Neuronal stem cell (in vitro differentiated cells): ENCODE results near the gene UGCG.
"Not testable (repeated sequence)": the region's sequence is repeated elsewhere in the genome, so short reads cannot be mapped to it uniquely, and the experiment has no call there.

Source experiments
- DNase-seq: peaks from one replicate; pipeline ENCODE4 v3.0.0-alpha.2; 2013; ENCODE audit warnings: low spot score
- H2AFZ ChIP-seq: one replicate; pipeline ENCODE4 v1.6.1; 2013; ENCODE audit warnings: mild to moderate bottlenecking, low read length, inconsistent platforms
- H2AK5ac ChIP-seq: 2 replicates; pipeline ENCODE4 v1.6.1; 2013; ENCODE audit warnings: low read depth, mild to moderate bottlenecking, inconsistent platforms, low read length, moderate library complexity, mixed read lengths
- H2BK120ac ChIP-seq: 2 replicates; pipeline ENCODE4 v1.6.1; 2013; ENCODE audit warnings: low read depth, mild to moderate bottlenecking, inconsistent platforms, low read length, moderate library complexity, mixed read lengths
- H2BK12ac ChIP-seq: one replicate; pipeline ENCODE4 v1.6.1; 2013; ENCODE audit warnings: low read length, inconsistent platforms
- H2BK15ac ChIP-seq: 2 replicates; pipeline ENCODE4 v1.6.1; 2013; ENCODE audit warnings: mild to moderate bottlenecking, low read length, inconsistent platforms, mixed read lengths
- H2BK5ac ChIP-seq: one replicate; pipeline ENCODE4 v1.6.1; 2013; ENCODE audit warnings: inconsistent platforms, mild to moderate bottlenecking, low read length, moderate library complexity
- H3K14ac ChIP-seq: one replicate; pipeline ENCODE4 v1.6.1; 2013; ENCODE audit warnings: low read length, inconsistent platforms
- H3K18ac ChIP-seq: 2 replicates; pipeline ENCODE4 v1.6.1; 2013; ENCODE audit warnings: low read length, inconsistent platforms
- H3K23ac ChIP-seq: 2 replicates; pipeline ENCODE4 v1.6.1; 2013; ENCODE audit warnings: low read depth, mild to moderate bottlenecking, mixed read lengths, low read length, inconsistent platforms; ENCODE audit not compliant: poor library complexity
- H3K27ac ChIP-seq: replicated peaks from 3 replicates; pipeline ENCODE4 v1.5.1; 2013; ENCODE audit warnings: low read length, inconsistent platforms
- H3K27me3 ChIP-seq, 3 experiments: 2 replicates each; pipeline ENCODE4 v1.6.1; 2013; ENCODE audit warnings: low read length in 3 of 3, mild to moderate bottlenecking in 2 of 3, inconsistent platforms in 1 of 3, low read depth in 1 of 3, mixed read lengths in 1 of 3, moderate library complexity in 1 of 3; ENCODE audit not compliant: control insufficient read depth in 3 of 3, insufficient read depth in 3 of 3
- H3K36me3 ChIP-seq, 2 donors: replicated peaks in 1 of 2; 2 replicates each; pipeline ENCODE4 v1.6.1; 2013; ENCODE audit warnings: low read length in 2 of 2; ENCODE audit not compliant: control insufficient read depth in 2 of 2, insufficient read depth in 2 of 2
- H3K4ac ChIP-seq: 2 replicates; pipeline ENCODE4 v1.6.1; 2013; ENCODE audit warnings: inconsistent platforms, mild to moderate bottlenecking, low read length, moderate library complexity
- H3K4me1 ChIP-seq, 2 donors: 1 replicate in 1 of 2; 2 replicates in 1 of 2; pipeline ENCODE4 v1.6.1; 2013; ENCODE audit warnings: low read length in 2 of 2, low read depth in 1 of 2; ENCODE audit not compliant: control insufficient read depth in 2 of 2, insufficient read depth in 1 of 2
- H3K4me2 ChIP-seq: one replicate; pipeline ENCODE4 v1.6.1; 2013; ENCODE audit warnings: mild to moderate bottlenecking, low read length, inconsistent platforms; ENCODE audit not compliant: insufficient read depth, poor library complexity, severe bottlenecking
- H3K4me3 ChIP-seq, 2 donors: 2 replicates each; pipeline ENCODE4 v1.5.1; 2013; ENCODE audit warnings: low read length in 2 of 2, mild to moderate bottlenecking in 2 of 2, inconsistent platforms in 1 of 2, moderate library complexity in 1 of 2
- H3K79me1 ChIP-seq: one replicate; pipeline ENCODE4 v1.6.1; 2013; ENCODE audit warnings: low read depth, mild to moderate bottlenecking, inconsistent platforms, low read length, moderate library complexity
- H3K9ac ChIP-seq: one replicate; pipeline ENCODE4 v1.6.1; 2013; ENCODE audit warnings: mild to moderate bottlenecking, low read depth, low read length, inconsistent platforms; ENCODE audit not compliant: poor library complexity
- H3K9me3 ChIP-seq, 2 donors: replicated peaks in 1 of 2; 2 replicates each; pipeline versions ENCODE3 to v1.6.1; 2013; ENCODE audit warnings: low read length in 2 of 2, mild to moderate bottlenecking in 2 of 2, inconsistent platforms in 1 of 2, low read depth in 1 of 2, mixed read lengths in 1 of 2, moderate library complexity in 1 of 2; ENCODE audit not compliant: control insufficient read depth in 2 of 2, insufficient read depth in 1 of 2
- H4K8ac ChIP-seq: one replicate; pipeline ENCODE4 v1.6.1; 2013; ENCODE audit warnings: low read depth, mild to moderate bottlenecking, inconsistent platforms, low read length, moderate library complexity
- H4K91ac ChIP-seq: one replicate; pipeline ENCODE4 v1.6.1; 2013; ENCODE audit warnings: low read length, low read depth, mild to moderate bottlenecking, inconsistent platforms; ENCODE audit not compliant: poor library complexity
- WGBS, 2 donors: extraction: QIAGEN DNeasy Blood & Tissue Kit; methylation state at CpG; one replicate each; pipeline ENCODE4 v1.1.7; 2013; ENCODE audit warnings: missing lambda C conversion rate in 2 of 2, mixed read lengths in 1 of 2; ENCODE audit not compliant: insufficient read length in 2 of 2, insufficient replicate concordance in 1 of 2; ENCODE audit errors: extremely low coverage in 2 of 2; 5-methylcytosine and 5-hydroxymethylcytosine counted together

UGCG gene

DNA sequence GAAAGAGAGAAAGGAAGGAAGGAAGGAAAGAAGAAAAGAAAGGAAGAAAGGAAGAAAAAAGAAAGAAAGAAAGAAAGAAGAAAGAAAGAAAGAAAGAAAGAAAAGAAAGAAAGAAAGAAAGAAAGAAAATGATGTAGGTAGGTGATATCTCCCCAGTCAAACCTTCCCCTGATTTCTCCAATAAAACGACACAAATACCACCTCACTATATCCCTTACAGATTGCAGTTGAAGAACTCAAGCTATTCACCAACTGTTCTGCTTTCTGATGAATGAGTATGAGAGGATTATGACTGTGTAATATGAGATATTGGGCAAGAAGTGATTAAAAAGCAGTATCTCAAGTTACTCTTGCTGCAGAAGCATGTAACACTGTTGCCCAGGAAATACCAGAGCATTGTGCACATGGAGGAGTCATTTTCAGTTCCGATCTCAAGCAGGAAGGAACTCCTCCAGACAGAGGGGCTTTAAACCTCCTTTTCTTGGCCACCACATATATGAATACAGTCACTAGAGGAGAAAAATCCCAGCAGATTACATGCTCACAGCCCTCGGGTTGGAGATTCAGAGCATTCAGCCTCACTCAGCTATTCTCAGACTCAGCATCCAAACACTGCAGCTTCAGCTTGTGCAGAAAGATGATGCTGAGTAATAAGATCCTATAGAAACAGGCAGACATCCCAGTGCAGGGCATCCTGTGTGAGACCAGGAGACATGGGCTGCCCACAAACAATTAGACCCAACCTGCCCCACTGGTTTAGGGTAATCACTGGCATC is 61.4 kb downstream of the UGCG start:
- H3K9me3 ChIP-seq, result no peaks in the 10 kb centered on the region
- no peak for DNase-seq
- H3K18ac ChIP-seq, result no peak overlapping the region
- H3K4me2 ChIP-seq, result no peak overlapping the region
- H3K23ac ChIP-seq, result no peak overlapping the region
- no peak overlapping the region for H4K8ac ChIP-seq
- H3K4me1 ChIP-seq, result peaks cover 1 to 4% of the 10 kb centered on the region in 2 donors
- H3K14ac ChIP-seq, result no peak overlapping the region
- no peak overlapping the region for H3K27ac ChIP-seq
- WGBS, 2 donors, result no CpG with 5 or more reads among the region's 3 CpGs
- H2BK15ac ChIP-seq, result no peak overlapping the region
- H3K27me3 ChIP-seq, result peaks cover 0 to 24% (median 0%) of the 10 kb centered on the region in 3 experiments
- no peak overlapping the region for H2BK120ac ChIP-seq
- H3K9ac ChIP-seq, result no peak overlapping the region
- H2AFZ ChIP-seq, result peak overlapping the region; percentile 88
- H4K91ac ChIP-seq, result no peak overlapping the region
- no peak overlapping the region for H2BK5ac ChIP-seq
- H3K79me1 ChIP-seq, result no peaks in the 10 kb centered on the region
- H2AK5ac ChIP-seq, result no peak overlapping the region
- H3K4ac ChIP-seq, result no peak overlapping the region
- peak overlapping the region in 1 of 2 donors; percentile 23 for H3K4me3 ChIP-seq
- H2BK12ac ChIP-seq, result no peak overlapping the region
- H3K36me3 ChIP-seq, result no peaks in the 10 kb centered on the region

GRCh38 chr9:111959468-111960359 is 63.1 kb downstream of the UGCG start:
- H3K27ac ChIP-seq, result no peak overlapping the region
- no peak overlapping the region for H2AK5ac ChIP-seq
- no CpG with 5 or more reads among the region's 7 CpGs for WGBS, 2 donors
- H3K4me1 ChIP-seq, result peaks cover 1 to 4% of the 10 kb centered on the region in 2 donors
- no peak overlapping the region for H2AFZ ChIP-seq
- no peak overlapping the region for H3K9ac ChIP-seq
- H3K9me3 ChIP-seq, result no peaks in the 10 kb centered on the region
- H4K8ac ChIP-seq, result no peak overlapping the region
- H4K91ac ChIP-seq, result no peak overlapping the region
- H2BK15ac ChIP-seq, result no peak overlapping the region
- no peak overlapping the region for H3K14ac ChIP-seq
- H3K4ac ChIP-seq, result no peak overlapping the region
- H3K4me3 ChIP-seq, result no peak overlapping the region
- no peak for DNase-seq
- no peak overlapping the region for H2BK5ac ChIP-seq
- H3K23ac ChIP-seq, result no peak overlapping the region
- H3K4me2 ChIP-seq, result no peak overlapping the region
- no peaks in the 10 kb centered on the region for H3K36me3 ChIP-seq
- no peaks in the 10 kb centered on the region for H3K79me1 ChIP-seq
- no peak overlapping the region for H3K18ac ChIP-seq
- H2BK12ac ChIP-seq, result no peak overlapping the region
- H2BK120ac ChIP-seq, result no peak overlapping the region
- peaks cover 0 to 22% (median 0%) of the 10 kb centered on the region in 3 experiments for H3K27me3 ChIP-seq

GRCh38 chr9:111960485-111960884 is 63.9 kb downstream of the UGCG start:
- not testable (repeated sequence) for H3K27ac ChIP-seq, H2BK15ac ChIP-seq, H2BK120ac ChIP-seq, H2AK5ac ChIP-seq, H3K9me3 ChIP-seq, H3K14ac ChIP-seq, H3K4ac ChIP-seq, H3K36me3 ChIP-seq, H3K18ac ChIP-seq, DNase-seq, H4K91ac ChIP-seq, H3K23ac ChIP-seq, H3K4me2 ChIP-seq, H3K4me1 ChIP-seq, H3K79me1 ChIP-seq, H2BK12ac ChIP-seq, H3K4me3 ChIP-seq, H3K9ac ChIP-seq, H2BK5ac ChIP-seq, H2AFZ ChIP-seq, H4K8ac ChIP-seq
- H3K27me3 ChIP-seq, result peaks cover 0 to 18% (median 0%) of the 10 kb centered on the region in 3 experiments
- no CpG with 5 or more reads among the region's 4 CpGs for WGBS, 2 donors

DNA sequence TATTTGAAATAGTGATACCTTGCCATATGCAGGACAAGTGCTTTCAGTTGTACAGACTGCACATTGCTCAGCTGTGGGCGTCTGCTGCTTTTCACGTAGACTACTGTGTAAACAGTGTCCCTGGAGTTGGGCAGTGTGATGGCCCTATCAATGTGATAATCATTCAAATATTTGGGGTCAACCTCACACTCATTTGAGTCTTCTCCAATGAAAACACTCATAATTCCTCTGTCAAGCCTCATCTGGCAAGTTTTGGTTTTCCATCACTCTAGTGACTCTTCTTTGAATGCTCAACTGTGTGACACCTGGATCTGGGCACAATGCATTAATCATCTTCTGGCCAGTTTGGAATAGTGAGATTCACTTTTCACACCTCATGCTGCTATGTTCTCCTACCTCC is 64.4 kb downstream of the UGCG start:
- no peak overlapping the region for H4K8ac ChIP-seq
- peaks cover 0 to 18% (median 0%) of the 10 kb centered on the region in 3 experiments for H3K27me3 ChIP-seq
- no peak overlapping the region for H3K9ac ChIP-seq
- H4K91ac ChIP-seq, result no peak overlapping the region
- no peaks in the 10 kb centered on the region for H3K9me3 ChIP-seq
- no peak overlapping the region for H2BK15ac ChIP-seq
- no peaks in the 10 kb centered on the region for H3K36me3 ChIP-seq
- no peak for DNase-seq
- H2BK120ac ChIP-seq, result no peak overlapping the region
- WGBS, 2 donors, result no CpG with 5 or more reads among the region's 2 CpGs
- no peak overlapping the region for H3K23ac ChIP-seq
- no peak overlapping the region for H2BK5ac ChIP-seq
- no peak overlapping the region for H2AK5ac ChIP-seq
- H3K27ac ChIP-seq, result no peak overlapping the region
- no peak overlapping the region for H3K14ac ChIP-seq
- no peak overlapping the region for H2AFZ ChIP-seq
- H3K4me3 ChIP-seq, result no peak overlapping the region
- no peaks in the 10 kb centered on the region for H3K79me1 ChIP-seq
- H3K4me1 ChIP-seq, result peaks cover 1% of the 10 kb centered on the region in 2 donors
- no peak overlapping the region for H3K4me2 ChIP-seq
- H3K18ac ChIP-seq, result no peak overlapping the region
- H2BK12ac ChIP-seq, result no peak overlapping the region
- H3K4ac ChIP-seq, result no peak overlapping the region
